ENCODE measurements around the gene ACACB. TPM values are rescaled to one million over a fixed set of nuclear protein-coding genes. Genes with fewer than 3 reads are reported as not detected.
A peak's percentile ranks its signal among the peaks of the same experiment; 100 is the strongest.

The ACACB gene
- total and polyA plus RNA-seq, 12 donors, result 12.8 to 241 (median 107) TPM

GRCh38 chr12:109166371-109166770 is 50.0 kb downstream of the ACACB start:
- Histone ChIP-seq H3K27ac (no peak overlapping the region), H3K4me3 (no peak overlapping the region), H3K36me3 (peaks cover 0 to 60% (median 14%) of the 10 kb centered on the region in 9 donors), H3K27me3 (no peaks in the 10 kb centered on the region), H3K4me1 (peaks cover 3 to 32% (median 26%) of the 10 kb centered on the region in 9 donors), H3K9me3 (no peaks in the 10 kb centered on the region)
- TF ChIP-seq CTCF (IDR thresholded peaks at IDR 0.05), result no peak
- intact Hi-C loops (cut with DNase I), result loop anchor here in 1 of 10 donors (5.0 kb wide), 1 partner anchor 59 kb away; no protein-coding TSS in a partner anchor
- WGBS, 2 donors, result 83 to 92% methylated on average over 9 of the region's 9 CpGs
- ATAC-seq (no peak), DNase-seq (no peak)

GRCh38 chr12:109167781-109168180 is 51.4 kb downstream of the ACACB start:
- Histone ChIP-seq H3K27ac (no peak overlapping the region), H3K4me3 (no peak overlapping the region), H3K27me3 (no peaks in the 10 kb centered on the region), H3K36me3 (peaks cover 0 to 74% (median 28%) of the 10 kb centered on the region in 9 donors), H3K9me3 (peaks cover 0 to 3% (median 0%) of the 10 kb centered on the region in 11 donors), H3K4me1 (peaks cover 3 to 21% (median 15%) of the 10 kb centered on the region in 9 donors)
- no peak for TF ChIP-seq CTCF (IDR thresholded peaks at IDR 0.05)
- ATAC-seq, result no peak
- DNase-seq, result no peak
- intact Hi-C loops (cut with DNase I), result loop anchor here in 1 of 10 donors (5.0 kb wide), 1 partner anchor 60 kb away; no protein-coding TSS in a partner anchor
- 95% methylated on average over 18 of the region's 18 CpGs for WGBS, 2 donors

GRCh38 chr12:109169262-109169661 is 52.9 kb downstream of the ACACB start:
- WGBS, 2 donors, result 91% methylated on average over 3 of the region's 3 CpGs
- H3K27ac ChIP-seq, result no peak overlapping the region
- ATAC-seq, result peak in 2 of 8 donors; percentile 21 to 26

GRCh38 chr12:109169686-109170085 is 53.3 kb downstream of the ACACB start:
- H3K4me3 ChIP-seq, result no peak overlapping the region
- H3K9me3 ChIP-seq, result peaks cover 0 to 14% (median 0%) of the 10 kb centered on the region in 11 donors
- 44 to 56% methylated on average over 6 of the region's 6 CpGs for WGBS, 2 donors
- no peak for TF ChIP-seq CTCF (IDR thresholded peaks at IDR 0.05)
- intact Hi-C loops (cut with DNase I), result loop anchor here in 3 of 10 donors (5.0 to 10.0 kb wide), 4 partner anchors 38 to 65 kb away; no protein-coding TSS in a partner anchor
- peaks cover 6 to 85% (median 47%) of the 10 kb centered on the region in 9 donors for H3K36me3 ChIP-seq
- H3K4me1 ChIP-seq, result peaks cover 0 to 6% (median 0%) of the 10 kb centered on the region in 9 donors
- no peaks in the 10 kb centered on the region for H3K27me3 ChIP-seq
- DNase-seq (no peak), ATAC-seq (no peak)
- H3K27ac ChIP-seq, result no peak overlapping the region

More at GRCh38 chr12:109169262-109169661, 52.9 kb downstream of the ACACB start:
- Histone ChIP-seq H3K4me1 (peaks cover 0 to 7% (median under 1%) of the 10 kb centered on the region in 9 donors), H3K4me3 (no peak overlapping the region), H3K36me3 (peaks cover 5 to 84% (median 43%) of the 10 kb centered on the region in 9 donors), H3K27me3 (no peaks in the 10 kb centered on the region), H3K9me3 (peaks cover 0 to 14% (median 0%) of the 10 kb centered on the region in 11 donors)
- TF ChIP-seq CTCF (IDR thresholded peaks at IDR 0.05), result no peak
- intact Hi-C loops (cut with DNase I), result loop anchor here in 1 of 10 donors (5.0 kb wide), 1 partner anchor 62 kb away; no protein-coding TSS in a partner anchor
- DNase-seq, result no peak

All from heart right ventricle (tissue), 16 donors.